Stromal cell of bone marrow (primary cell): ENCODE data around the gene ZNF598.
"Not testable (repeated sequence)": the region's sequence is repeated elsewhere in the genome, so short reads cannot be mapped to it uniquely, and the experiment has no call there.

Experiments
- DNase-seq: peaks from one replicate; pipeline ENCODE4 v3.0.0-alpha.2; 2012; ENCODE audit warnings: low read depth

The ZNF598 gene

DNA sequence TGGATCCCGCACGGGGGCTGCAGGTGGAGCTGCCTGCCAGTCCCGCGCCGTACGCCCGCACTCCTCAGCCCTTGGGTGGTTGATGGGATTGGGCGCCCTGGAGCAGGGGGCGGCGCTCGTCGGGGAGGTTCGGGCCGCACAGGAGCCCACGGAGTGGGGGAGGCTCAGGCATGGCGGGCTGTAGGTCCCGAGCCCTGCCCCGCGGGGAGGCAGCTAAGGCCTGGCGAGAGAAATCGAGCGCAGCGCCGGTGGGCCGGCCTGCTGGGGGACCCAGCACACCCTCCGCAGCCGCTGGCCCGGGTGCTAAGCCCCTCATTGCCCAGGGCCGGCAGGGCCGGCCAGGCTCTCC, 51.5 kb downstream of the ZNF598 start:
- DNase-seq: not testable (repeated sequence)

DNA sequence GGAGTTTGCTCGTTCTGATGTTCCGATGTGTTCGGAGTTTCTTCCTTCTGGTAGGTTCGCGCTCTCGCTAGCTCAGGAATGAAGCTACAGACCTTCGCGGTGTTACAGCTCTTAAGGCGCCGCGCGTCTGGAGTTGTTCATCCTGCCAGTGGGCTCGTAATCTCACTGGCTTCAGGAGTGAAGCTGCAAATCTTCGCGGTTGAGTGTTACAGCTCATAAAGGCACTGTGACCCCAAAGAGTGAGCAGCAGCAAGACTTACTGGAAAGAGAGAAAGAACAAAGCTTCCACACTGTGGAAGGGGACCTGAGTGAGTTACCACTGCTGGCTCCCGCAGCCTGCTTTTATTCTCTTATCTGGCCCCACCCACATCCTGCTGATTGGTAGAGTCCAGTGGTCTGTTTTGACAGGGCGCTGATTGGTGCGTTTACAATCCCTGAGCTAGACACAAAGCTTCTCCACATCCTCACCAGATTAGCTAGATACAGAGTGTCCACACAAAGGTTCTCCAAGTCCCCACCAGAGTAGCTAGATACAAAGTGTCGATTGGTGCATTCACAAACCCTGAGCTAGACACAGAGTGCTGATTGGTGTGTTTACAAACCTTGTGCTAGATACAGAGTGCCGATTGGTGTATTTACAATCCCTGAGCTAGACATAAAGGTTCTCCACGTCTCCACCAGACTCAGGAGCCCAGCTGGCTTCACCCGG, 52.0 kb downstream of the ZNF598 start:
- not testable (repeated sequence) for DNase-seq

DNA sequence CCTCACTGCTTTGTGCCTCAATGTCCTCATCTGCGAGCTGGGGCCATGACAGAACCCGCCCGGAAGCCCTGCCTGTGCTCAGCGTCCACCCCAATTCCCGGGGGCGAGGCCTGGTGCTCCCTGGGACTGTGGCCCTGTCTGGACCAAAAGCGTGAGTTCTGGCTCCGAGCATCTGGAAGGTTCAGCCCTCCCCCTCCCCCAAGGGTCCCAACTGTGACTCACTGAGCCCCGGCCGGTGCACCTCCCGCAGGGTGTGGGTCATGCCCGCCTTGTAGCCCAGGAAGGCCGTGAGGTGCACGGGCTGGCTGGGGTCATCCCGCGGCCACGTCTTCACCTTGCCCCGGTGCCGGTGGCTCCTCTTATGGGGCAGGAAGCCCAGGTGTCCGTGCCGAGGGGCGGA, 55.9 kb downstream of the ZNF598 start:
- DNase-seq: no peak

DNA sequence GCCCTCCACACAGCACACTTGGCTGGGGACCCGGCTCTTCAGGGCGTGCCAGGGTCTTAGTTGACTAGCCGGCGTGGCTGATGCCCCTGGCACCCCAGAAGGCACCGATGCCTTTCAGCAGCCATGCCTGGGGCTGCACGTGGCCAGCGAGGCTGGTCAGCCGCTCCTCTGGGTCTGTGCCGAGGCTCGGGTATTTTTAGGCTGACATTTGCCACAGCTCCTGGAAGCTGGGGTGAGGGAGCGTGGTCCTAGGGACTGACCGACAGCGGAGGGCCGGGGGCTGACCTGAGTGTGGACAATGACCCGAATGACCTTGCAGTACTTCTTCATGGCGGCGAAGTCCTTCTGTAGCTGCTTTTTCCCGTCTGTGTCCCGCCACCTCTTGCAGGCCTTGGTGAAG, 59.1 kb downstream of the ZNF598 start:
- DNase-seq: no peak

DNA sequence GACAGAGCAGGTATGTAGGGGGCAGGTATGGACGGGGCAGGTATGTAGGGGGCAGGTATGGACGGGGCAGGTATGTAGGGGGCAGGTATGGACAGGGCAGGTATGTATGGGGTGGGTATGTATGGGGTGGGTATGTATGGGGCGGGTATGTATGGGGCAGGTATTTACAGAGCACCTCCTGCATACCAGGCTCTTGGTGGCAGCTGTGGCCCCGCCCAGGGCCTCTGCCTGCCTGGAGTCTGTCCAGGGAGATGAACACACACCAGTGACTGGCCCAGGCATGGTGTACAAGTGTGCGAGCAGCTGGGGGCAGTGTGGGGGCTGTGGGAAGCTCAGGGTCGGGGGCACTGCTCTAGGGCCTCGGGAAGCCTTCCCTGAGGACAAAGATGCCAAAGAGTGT, 59.6 kb downstream of the ZNF598 start:
- DNase-seq: no peak

DNA sequence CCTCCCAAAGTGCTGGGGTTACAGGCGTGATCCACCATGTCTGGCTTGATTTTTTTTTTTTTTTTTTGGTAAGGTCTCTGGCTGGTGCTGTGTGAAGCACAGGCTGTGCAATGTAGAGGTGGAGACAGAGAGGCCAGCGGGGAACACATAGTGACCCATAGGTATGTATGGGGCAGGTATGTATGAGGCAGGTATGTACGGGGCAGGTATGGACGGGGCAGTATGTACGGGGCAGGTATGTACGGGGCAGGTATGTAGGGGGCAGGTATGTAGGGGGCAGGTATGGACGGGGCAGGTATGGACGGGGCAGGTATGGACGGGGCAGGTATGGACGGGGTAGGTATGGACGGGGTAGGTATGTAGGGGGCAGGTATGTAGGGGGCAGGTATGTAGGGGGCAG, 60.1 kb downstream of the ZNF598 start:
- DNase-seq: no peak
